ENCODE data around the gene UBXN7.

DNA sequence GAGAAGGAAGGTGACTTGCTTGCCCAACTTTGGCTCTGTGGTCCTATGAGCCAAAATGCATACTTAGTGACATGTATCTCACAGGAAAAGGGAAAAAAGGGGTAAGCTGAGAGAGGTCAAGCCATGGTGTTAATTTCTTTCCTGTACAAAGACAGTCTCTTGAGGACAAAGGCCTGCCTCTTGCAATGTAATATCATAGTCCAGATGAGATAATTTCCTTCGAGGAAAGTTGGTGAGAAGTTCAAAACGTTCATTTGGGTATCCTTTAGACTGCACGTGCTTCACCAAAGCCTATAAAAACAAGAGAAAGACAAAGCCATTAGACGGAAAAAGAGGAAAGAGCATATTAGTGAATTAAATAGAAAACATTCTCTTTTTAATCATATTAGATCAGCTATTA, 75.7 kb downstream of the UBXN7 start:
- TF ChIP-seq, protein P1, sequence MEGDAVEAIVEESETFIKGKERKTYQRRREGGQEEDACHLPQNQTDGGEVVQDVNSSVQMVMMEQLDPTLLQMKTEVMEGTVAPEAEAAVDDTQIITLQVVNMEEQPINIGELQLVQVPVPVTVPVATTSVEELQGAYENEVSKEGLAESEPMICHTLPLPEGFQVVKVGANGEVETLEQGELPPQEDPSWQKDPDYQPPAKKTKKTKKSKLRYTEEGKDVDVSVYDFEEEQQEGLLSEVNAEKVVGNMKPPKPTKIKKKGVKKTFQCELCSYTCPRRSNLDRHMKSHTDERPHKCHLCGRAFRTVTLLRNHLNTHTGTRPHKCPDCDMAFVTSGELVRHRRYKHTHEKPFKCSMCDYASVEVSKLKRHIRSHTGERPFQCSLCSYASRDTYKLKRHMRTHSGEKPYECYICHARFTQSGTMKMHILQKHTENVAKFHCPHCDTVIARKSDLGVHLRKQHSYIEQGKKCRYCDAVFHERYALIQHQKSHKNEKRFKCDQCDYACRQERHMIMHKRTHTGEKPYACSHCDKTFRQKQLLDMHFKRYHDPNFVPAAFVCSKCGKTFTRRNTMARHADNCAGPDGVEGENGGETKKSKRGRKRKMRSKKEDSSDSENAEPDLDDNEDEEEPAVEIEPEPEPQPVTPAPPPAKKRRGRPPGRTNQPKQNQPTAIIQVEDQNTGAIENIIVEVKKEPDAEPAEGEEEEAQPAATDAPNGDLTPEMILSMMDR (conservative IDR thresholded peaks at IDR 0.05; ENCODE audit: low read depth, low read length) = no peak
- no peak for TF ChIP-seq POLR2A (IDR thresholded peaks at IDR 0.05; ENCODE audit: low read depth, low read length)
- TF ChIP-seq, protein P2, sequence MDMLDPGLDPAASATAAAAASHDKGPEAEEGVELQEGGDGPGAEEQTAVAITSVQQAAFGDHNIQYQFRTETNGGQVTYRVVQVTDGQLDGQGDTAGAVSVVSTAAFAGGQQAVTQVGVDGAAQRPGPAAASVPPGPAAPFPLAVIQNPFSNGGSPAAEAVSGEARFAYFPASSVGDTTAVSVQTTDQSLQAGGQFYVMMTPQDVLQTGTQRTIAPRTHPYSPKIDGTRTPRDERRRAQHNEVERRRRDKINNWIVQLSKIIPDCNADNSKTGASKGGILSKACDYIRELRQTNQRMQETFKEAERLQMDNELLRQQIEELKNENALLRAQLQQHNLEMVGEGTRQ (IDR thresholded peaks at IDR 0.05; ENCODE audit: low read depth, low read length) = no peak
- TF ChIP-seq MXI1 (IDR thresholded peaks at IDR 0.05; ENCODE audit: borderline replicate concordance, low read depth, low read length) = no peak
- TF ChIP-seq CEBPB (IDR thresholded peaks at IDR 0.05; ENCODE audit: low read depth, low read length) = no peak
- TF ChIP-seq SMC3 (IDR thresholded peaks at IDR 0.05; ENCODE audit: low read depth, low read length) = no peak
- no peak for TF ChIP-seq MAZ (IDR thresholded peaks at IDR 0.05; ENCODE audit: borderline replicate concordance, low read depth, low read length)
- no peak for TF ChIP-seq RAD21 (IDR thresholded peaks at IDR 0.05; ENCODE audit: low read length)
- no peak for TF ChIP-seq BHLHE40 (IDR thresholded peaks at IDR 0.05; ENCODE audit: low read depth, low read length)
- TF ChIP-seq RFX5 (IDR thresholded peaks at IDR 0.05; ENCODE audit: low read depth, low read length) = no peak
- TF ChIP-seq, protein P3, sequence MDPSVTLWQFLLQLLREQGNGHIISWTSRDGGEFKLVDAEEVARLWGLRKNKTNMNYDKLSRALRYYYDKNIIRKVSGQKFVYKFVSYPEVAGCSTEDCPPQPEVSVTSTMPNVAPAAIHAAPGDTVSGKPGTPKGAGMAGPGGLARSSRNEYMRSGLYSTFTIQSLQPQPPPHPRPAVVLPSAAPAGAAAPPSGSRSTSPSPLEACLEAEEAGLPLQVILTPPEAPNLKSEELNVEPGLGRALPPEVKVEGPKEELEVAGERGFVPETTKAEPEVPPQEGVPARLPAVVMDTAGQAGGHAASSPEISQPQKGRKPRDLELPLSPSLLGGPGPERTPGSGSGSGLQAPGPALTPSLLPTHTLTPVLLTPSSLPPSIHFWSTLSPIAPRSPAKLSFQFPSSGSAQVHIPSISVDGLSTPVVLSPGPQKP (IDR thresholded peaks at IDR 0.05; ENCODE audit: borderline replicate concordance, low read depth, low read length) = no peak
- no peak for TF ChIP-seq FOS (IDR thresholded peaks at IDR 0.05; ENCODE audit: low read depth, low read length)
- TF ChIP-seq RCOR1 (IDR thresholded peaks at IDR 0.05; ENCODE audit: insufficient replicate concordance, low read length) = no peak
